Measurements from ENCODE around the gene KRT38.

KRT38 gene

GRCh38 chr17:41421617-41422016 lies 19.2 kb downstream of the KRT38 start:
- DNase-seq (ENCODE audit: low spot score) = no peak

DNA sequence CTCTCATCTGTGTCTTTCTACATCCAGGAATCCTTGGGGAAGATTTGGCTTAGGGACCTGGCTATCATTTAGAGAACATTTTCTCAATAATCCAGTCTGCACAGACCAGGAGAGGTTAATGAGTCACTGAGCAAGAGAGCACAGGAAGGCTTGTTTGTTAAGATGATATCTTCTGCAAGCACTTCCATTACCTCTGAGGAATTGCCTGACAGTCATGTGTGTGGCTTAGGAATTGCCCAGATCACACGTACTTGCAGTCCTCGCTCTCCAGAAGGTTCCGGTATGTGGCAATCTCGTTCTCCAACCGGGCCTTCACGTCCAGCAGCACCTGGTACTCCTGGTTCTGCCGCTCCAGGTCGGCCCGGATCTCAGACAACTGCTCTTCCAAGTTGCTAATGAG lies 19.7 kb downstream of the KRT38 start:
- no peak for DNase-seq (ENCODE audit: low spot score)

DNA sequence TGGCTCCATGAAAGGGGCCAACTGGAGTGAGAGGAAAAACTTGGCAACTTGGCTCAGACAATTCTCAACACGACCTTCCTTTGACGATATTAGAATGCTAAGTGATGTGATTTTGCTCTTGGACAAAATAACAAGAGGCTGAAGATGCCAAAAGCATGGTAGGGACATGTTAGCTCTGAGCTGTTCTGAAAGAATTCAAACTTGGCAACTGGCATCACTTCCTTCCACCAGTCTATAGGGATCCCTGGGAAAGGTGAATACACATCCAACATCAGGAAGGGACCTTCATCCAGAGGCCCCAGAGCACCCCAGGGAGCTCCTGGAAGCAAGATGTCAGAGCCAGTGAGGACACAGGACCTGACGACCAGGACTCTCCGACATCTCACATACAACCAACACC lies 20.6 kb downstream of the KRT38 start:
- DNase-seq (ENCODE audit: low spot score) = no peak

- DNase-seq (ENCODE audit: low spot score) = no peak
Measured at GRCh38 chr17:41419716-41420115, 21.1 kb downstream of the KRT38 start.

DNA sequence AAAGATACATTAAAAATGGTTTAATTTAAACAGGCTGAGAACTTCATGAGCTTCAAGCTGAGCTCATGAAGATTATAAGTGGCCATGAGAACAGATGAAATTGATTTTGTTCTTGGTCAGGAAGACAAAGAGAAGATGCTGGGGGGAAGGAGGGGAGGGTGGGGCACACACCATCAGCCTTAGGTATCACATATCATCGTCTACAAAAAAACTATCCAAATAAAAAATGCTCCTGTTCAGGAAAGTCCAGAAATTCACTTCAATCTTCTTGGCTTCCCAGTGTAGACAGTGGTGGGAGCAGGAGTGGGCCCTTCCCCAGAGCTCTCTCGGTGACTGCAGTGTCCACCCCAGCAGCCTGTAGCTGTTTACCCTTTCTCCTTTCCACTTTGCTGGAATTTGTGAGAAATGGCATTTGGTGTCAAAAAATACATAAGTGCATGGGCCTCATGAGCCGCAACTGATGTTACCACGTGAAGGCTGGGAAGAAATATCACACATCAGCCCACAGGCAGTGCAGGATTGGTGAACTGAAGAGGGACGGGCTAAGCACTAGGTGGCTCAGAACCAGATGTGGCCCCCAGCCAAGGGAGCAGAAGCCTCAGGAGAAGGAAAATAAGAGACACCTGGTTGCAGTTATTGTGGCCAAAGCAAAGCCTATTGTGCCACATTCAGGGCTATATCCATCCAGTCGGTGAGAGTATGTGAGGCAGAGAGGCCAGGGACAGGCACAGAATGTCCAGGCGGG lies 22.5 kb downstream of the KRT38 start:
- DNase-seq (ENCODE audit: low spot score) = no peak

DNA sequence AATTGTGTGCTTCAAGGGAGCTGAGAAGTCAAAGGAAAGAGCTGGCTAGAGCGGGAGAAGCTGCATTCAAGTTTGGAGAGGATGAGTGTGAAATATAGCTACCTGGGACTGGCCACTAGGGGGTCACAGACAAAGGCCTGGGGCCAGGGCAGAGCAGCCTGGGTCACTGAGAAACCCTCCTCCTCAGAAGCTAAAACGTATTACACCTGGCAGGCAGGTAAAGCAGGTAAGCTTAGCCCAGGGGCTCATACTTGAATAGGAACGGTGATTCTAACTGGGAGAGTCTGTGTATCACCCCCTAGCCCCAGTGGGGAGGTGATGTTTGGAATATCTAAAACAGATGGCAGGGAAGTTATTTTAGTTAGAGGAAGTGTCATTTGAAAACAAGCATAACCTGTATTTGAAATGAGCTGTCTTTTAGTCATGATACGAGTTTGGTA lies 23.2 kb downstream of the KRT38 start:
- DNase-seq (ENCODE audit: low spot score) = peak; percentile 45

GRCh38 chr17:41417127-41417526 lies 23.7 kb downstream of the KRT38 start:
- no peak for DNase-seq (ENCODE audit: low spot score)

DNA sequence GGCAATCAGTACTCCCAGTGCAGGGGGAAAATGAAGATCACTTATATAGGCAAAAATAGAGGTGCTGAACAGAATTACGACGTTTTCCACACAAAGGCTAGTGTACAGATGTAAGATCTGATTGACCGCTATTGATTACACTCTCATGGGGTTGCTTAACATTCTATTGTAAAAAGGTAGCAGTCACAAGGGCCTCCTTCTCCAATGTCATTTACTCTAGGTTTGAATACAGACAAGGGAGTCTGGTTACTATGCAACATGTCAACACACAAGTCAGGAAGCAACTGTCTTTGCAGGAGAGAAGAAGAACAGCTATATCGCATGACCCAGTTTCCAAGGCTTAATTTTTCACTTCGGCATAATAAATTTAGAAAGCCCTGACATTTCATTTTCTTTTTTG lies 24.3 kb downstream of the KRT38 start:
- DNase-seq (ENCODE audit: low spot score) = no peak

DNA sequence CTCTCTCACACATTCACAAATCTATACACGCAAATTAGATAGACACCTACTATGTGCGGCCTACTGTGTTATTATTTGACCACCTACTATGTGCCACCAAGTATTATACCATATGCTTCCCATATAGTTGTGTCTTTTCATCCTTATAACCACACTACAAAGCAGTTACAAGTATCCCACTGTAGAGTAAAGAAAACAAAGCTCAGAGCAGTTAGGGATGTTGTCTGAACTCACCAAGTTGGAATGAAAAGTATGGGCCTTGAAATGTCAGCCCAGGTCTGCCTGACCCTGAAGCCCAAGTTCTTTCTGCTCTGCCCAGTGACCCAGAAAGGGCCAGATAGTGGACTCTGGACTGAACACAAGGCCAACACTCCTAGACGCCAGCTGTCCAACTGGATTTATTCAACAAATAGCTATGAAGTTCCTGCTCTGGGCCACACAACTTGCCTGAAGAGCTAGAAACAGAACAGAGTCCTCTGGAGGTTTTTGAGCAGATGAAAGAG lies 24.9 kb downstream of the KRT38 start:
- no peak for DNase-seq (ENCODE audit: low spot score)

GRCh38 chr17:41415411-41415810 lies 25.4 kb downstream of the KRT38 start:
- no peak for DNase-seq (ENCODE audit: low spot score)

DNA sequence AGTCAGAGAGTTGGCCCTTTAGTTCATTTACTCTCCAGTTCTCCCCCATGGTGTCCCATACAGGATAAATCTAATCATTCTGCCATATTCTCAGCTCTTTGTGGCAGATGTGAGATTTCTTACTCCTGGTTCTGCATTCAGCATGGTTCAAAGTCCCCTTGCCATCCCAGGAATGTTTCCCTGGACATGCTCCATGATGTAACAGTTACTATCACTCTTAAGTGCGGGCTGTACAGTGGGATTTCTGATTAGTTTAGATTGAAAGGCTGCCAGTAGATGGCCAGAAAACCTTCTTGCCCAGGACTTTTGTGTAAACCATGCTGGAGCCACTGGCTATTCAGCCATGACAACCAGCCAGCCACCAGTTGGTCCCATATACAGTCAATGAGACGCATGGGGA lies 26.8 kb downstream of the KRT38 start:
- no peak for DNase-seq (ENCODE audit: low spot score)

- DNase-seq (ENCODE audit: low spot score) = no peak
Measured at GRCh38 chr17:41413353-41413957, 27.3 kb downstream of the KRT38 start.

- no peak for DNase-seq (ENCODE audit: low spot score)
Measured at GRCh38 chr17:41411072-41411840, 29.5 kb downstream of the KRT38 start.

DNA sequence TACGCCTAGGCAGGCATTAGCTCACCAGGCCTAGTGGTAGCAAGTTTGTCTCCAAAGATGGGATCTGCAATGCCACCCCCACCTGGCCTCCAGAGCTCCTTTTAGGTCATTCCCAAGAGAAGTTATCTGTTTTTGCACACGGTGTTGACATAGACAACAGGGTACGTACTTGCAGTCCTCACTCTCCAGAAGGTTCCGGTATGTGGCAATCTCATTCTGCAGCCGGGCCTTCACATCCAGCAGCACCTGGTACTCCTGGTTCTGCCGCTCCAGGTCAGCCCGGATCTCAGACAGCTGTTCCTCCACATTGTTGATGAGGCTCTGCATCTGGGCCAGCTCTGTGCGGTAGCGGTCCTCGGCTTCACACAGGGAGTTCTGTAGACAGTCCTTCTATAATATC lies 33.6 kb downstream of the KRT38 start:
- no peak for DNase-seq (ENCODE audit: low spot score)

DNA sequence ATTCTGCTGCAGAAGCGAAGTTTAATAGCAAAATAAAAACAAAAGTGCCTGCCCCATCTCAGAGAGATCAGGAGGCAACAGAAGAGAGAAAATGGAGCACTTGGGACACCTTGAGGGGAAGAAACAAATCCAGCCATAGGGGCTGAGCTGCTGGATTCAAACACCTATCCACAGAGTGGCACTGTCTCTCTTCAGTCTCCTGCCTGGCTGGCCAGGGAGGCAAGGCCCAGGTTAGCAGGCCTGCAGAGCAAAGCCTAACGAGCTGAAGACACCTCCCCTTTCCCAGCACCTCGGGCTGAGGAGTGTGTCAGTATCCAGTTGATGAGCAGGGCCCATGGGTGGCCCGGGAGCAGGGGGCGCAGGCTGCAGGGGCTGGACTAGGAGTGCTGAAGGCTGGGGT lies 34.6 kb downstream of the KRT38 start:
- DNase-seq (ENCODE audit: low spot score) = no peak

DNA sequence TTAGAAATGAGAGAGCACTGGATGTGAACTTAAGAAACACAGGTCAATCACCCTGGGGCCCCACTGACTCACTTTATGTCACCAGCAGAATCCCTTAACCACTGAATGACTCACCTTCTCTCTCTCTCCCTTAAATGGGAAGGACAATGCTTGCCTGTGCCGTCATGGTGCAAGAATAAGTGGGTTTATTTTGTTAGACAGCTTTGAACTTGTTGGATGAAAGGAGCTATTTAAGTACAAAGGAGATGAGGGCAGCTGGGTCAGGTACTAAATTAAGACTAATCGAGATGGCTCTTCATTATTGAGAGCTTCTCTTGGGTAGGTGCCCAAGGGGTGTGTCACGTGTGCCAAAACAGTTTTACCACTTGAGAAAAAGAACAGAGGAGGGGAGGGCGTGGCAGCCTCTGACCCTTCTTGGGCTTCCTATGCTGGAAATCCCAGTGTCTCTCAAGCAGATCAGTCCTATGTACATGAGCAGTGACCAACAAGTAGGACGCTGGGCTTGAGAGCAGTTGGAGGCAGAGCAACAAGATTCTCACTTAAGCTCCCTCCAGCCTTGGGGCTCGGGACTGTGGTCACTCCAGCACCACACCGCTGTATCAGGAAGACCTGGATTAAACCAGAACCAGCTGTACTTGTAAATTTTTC lies 36.6 kb downstream of the KRT38 start:
- DNase-seq (ENCODE audit: low spot score) = no peak

DNA sequence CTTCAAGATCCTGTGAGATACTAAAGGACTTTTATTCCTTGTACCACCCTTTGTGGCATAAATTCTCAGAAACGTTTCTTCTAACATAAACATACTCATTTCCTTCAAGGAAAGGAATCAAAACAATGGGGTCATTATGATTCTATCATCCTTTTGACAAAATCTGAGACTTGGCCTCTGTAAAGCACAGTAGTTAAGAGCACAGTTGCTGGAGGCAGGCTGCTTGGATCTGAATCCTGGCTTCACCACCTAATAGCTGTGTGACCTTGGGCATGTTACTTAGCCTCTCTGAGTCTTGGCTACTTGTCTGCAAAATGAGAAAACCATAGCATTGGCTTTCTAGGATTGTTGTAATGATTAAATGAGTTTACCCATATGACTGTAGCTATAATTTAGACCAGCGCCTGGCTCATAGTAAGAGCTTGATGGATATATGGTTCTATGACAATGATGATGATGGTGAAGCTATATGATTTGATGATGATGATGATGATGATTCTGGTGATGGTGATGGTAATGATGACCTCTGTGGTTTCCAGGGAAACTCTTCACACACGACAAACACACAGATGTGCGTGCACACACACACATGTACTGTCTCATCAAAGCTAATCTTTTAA lies 37.3 kb downstream of the KRT38 start:
- DNase-seq (ENCODE audit: low spot score) = no peak

GRCh38 chr17:41402161-41402560 lies 38.6 kb downstream of the KRT38 start:
- no peak for DNase-seq (ENCODE audit: low spot score)

GRCh38 chr17:41396996-41397660 lies 43.7 kb downstream of the KRT38 start, which contains the start of gene KRT31:
KRT31 (minus strand) TSS chr17:41397608; CDS start chr17:41397539, 69 bp downstream.
- DNase-seq (ENCODE audit: low spot score) = no peak

- DNase-seq (ENCODE audit: low spot score) = no peak
Measured at GRCh38 chr17:41396340-41396739, 44.4 kb downstream of the KRT38 start.

DNA sequence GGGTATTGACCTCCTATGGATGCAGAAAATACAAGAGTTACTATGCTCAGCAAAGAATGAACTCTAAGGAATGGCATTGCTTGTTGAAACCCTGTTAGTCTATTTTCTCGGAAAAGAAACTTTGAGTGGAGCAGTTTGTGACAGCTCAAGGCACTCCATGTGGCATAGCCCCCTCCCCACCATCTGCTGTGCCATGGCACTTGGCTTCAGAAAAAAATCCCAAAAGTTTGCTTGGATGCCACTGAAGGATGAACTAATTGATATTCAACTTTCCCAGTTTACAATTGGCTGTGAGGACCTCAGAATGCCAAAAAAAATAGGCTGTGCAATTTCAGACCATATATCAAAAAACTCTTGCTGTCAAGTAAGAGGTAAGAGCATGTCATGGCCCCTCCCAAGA lies 45.2 kb downstream of the KRT38 start:
- no peak for DNase-seq (ENCODE audit: low spot score)
